Activated effector memory CD4-positive, alpha-beta T cell treated with Interleukin-2 at 50 U/mL for 16 hours (primary cell): ENCODE measurements around the gene MRGPRF.

Experiments used
- DNase-seq: peaks from one replicate; pipeline ENCODE4 v3.0.0-alpha.2; 2020

Gene MRGPRF

DNA sequence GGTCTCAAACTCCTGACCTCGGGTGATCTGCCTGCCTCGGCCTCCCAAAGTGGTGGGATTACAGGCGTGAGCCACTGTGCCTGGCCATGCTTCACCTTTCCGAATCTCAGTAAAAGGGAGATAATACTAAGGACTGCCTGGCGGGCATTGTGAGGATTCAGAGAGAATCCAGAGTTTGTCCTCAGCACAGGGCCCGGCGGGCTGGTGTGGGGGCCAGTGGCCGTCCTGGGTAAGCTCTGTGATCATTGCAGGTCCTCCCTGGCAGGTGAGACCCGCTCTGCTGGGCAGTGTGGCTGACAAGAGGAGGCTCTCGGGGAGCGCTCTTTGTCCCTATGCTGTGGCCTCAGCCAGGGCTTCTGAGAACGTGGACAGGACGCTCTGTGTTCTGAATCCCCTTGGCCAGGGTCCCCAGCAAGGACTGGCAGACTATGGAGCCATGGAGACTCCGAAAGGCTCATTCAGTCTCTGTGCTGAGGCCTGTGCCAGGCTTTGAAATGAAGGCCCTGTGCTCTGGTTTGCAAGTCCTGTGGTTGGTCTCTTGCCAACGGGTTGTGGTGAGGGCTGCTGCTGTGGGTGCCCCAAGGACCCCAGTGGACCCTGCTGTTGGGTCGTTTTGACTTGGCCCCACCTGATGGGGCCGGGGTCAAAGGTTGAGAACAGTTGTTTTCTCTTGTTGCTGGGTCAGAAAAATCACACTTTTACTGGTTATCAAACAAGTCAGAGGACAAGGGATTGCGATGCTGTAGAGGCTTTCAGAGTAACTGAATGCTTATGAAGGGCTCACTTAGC is 37.7 kb upstream of the MRGPRF start:
- no peak for DNase-seq

DNA sequence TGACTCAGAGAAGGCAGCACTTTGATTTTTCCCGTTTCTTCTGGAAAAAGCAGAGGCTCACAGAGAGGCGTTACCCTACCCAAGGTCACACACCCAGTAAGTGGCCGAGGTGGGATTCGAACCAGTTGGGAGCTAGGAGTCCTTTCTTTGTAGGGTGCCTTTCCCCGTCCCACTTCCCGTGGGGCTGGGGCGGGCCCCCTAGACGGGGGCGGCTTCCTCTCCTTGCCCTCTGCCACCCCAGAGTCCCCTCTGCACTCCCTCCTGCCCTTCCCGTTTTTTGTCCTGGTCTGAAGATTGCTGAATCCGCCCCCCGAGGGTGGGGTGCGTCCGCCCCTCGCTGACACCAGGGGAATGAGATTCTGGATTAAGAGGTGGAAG is 36.4 kb upstream of the MRGPRF start:
- peak; percentile 3 for DNase-seq

GRCh38 chr11:69048694-69049489 is 35.8 kb upstream of the MRGPRF start, which contains the start of gene TPCN2:
Gene TPCN2 (plus strand): TSS chr11:69048932. CDS start chr11:69048998, 66 bp downstream.
- peak; percentile 88 for DNase-seq

- no peak for DNase-seq
These were observed 35.1 kb upstream of the MRGPRF start for GRCh38 chr11:69048031-69048693.

DNA sequence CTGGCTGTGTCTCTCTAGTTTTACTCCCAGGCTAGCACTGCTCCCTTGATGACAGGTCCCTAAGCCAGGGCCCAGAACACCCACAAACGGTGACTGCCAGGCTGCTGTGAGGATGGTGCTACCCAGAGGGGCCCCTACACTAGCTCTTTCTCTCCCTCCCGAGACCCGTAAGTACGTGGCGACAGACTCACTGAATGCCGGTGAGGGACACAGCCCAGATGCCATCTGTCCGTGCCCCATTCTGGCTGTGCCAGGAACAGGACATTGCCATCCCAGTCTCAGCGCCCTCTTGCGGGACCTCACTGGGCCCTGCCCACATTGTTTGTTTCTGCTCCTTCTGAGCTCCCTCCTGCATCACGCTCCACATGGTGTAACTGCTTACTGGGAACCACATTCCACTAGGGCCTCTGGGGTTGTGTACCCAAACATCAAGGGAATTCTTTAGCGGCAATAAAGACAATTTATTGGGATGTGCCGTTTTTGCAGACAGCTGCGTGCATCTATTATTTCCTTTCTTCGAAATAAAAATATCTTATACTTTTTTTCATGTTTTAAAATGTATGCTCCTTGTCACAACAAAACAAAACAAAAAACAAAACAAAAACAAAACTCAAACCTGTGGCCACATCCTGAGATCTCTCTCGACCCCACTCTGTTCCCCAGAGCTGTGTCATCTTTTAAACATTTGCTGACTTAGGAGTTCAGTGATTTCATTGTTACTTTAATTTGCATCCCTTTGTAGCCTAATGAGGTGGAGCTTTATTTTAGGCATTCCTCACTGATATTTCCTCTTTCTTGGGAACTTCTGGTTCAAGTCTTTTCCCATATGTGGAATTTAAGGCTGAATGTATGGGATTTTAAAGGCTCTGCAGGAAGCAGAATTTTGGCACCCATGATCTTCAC is 31.3 kb upstream of the MRGPRF start:
- DNase-seq: no peak

DNA sequence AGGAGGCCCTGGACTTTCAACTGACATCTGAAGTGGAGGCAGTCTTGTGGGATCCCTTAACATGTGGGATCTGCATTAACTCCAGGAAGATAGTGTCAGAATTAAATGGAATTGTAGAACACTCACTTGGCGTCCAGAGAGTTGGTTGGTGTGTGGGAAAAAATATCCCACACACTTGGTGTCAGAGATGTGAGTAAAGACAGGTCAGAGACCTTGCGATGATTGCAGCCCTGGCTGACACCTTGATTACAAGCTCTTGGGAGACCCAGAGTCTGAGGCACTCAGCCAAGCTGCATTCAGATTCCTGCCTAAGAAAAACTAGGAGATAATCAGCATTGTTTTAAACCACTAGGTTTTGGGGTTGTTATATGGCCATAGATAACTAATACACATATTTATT is 28.5 kb upstream of the MRGPRF start:
- no peak for DNase-seq

DNA sequence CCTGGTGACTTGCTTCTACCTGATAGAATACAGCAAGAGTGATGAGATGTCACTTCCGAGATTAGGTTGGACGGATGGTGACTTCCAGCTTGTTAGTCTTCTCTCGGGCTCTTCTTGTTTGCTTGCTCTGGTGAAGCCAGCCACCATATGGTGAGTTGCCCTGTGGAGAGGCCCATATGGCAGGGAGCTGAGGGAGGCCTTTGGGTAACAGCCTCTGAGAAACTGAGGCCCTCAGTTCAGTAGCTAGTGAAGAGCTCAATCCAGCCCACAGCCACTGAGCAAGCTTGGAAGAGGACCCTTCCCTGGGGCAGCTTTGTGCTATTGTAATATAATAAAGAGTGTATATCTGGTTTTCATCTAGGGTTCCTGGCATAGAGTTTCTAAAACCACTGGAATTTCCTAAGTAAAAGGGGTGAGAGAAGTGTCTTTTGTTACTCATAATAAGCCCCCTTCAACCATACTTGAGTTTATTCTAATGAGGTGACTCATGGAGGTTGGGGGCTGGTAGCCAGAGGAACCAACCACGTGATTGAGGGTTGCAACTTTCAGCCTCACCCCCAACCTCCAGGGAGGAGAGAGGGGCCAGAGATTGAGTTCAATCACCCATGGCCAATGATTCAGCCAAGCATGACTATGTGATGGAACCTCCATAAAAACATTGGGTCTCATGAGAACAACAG is 27.7 kb upstream of the MRGPRF start:
- no peak for DNase-seq

DNA sequence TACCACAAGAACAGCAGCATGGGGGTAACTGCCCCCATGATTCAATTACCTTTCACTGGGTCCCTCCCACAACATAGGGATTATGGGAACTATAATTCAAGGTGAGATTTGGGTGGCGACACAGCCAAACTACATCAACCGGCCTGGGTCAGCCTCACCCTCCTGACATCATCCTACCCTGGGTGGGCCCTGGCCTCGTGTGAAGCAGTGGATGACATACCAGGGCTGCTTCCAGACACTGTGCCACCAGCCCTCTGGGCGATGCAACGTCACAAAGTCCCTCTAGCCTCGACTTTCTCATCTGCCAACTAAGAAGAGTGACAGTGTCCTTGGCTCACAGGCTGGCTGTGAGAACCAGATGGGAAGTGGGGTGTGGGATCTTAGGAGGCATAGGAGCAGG is 27.0 kb upstream of the MRGPRF start:
- DNase-seq: no peak

GRCh38 chr11:69039501-69039900 is 26.5 kb upstream of the MRGPRF start:
- DNase-seq: no peak

DNA sequence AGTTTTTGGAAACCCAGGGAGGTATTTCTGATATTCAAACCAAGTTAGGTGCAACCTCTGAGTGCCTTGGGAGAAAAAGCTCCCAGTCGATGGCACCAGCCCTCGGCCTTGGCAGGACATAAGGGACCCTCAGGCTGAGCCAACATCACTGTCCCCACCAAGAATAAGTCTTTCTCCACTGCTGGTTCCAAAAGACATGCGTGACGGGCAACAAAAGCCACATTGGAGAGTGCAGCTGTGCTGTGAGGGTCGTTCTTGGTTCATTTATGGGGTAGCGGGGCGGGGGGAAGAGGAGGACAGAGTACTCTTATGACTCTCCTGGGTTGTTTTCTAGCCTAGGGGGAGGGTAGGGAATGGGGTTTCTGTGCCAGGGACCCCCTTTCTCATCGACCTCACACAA is 24.5 kb upstream of the MRGPRF start:
- DNase-seq: no peak

GRCh38 chr11:69037074-69037473 is 24.0 kb upstream of the MRGPRF start:
- no peak for DNase-seq

GRCh38 chr11:69035946-69036340 is 22.9 kb upstream of the MRGPRF start:
- no peak for DNase-seq

- DNase-seq: no peak
These were observed 22.3 kb upstream of the MRGPRF start for GRCh38 chr11:69035150-69035945.

DNA sequence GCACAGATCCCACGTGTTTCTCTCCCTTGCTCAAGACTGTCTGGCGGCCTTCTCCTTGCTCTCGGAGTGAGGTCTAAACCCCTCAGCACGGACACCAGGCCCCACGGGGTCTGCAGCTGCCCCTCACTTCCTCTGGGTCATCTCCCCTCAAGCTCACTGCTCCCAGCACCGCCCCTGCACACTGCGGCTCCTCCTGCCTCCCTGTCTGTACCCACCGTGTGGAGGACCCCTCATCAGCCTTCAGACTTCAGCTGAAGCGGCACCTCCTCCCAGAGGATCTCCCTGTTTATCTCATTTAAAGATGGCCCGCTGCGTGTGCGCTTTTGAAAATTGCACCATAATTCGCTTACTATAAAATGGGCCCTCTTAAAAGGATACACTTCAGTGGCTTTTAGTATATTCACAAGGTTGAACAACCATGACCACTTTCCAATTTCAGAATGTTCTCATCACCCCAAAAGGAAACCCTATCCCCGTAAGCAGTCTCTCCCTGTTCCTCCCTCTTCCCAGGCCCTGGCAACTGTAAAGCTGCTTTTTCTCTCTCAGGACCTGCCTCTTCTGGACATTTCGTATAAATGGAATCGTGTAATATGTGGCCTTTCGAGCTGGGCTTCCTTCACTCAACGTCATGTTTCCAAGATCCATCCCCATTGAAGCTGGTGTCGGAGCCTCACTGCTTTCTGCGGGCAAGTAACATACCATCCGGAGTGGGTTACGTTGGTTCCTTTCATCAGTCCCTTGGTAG is 21.2 kb upstream of the MRGPRF start:
- DNase-seq: no peak

- no peak for DNase-seq
These were observed 20.4 kb upstream of the MRGPRF start for GRCh38 chr11:69033431-69033830.

DNA sequence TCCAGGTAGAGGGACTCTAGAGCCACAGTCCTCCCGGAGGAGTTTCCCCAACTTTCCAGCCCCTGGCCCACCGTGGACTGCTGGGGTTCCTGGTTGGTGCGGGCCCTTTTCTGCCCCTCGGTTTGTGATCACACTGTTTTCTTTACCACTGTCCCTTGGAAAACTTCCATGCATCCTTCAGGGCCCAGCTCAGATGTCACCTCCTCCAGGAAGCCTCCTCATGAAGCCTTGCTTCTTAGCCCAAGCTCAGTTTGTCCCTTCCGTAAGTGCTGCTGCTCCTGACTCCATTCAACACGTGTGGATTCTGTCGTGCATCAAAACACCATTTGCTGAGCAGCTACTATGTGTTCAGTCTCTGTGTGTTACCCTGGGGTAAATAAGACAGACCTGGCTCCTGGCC is 19.8 kb upstream of the MRGPRF start:
- DNase-seq: no peak

GRCh38 chr11:69030301-69030700 is 17.3 kb upstream of the MRGPRF start:
- DNase-seq: no peak

GRCh38 chr11:69027704-69028372 is 14.8 kb upstream of the MRGPRF start:
- DNase-seq: no peak

GRCh38 chr11:69024509-69024908 is 11.5 kb upstream of the MRGPRF start:
- no peak for DNase-seq

GRCh38 chr11:69022260-69022659 is 9.2 kb upstream of the MRGPRF start:
- no peak for DNase-seq
